ENCODE measurements around the gene NRF1.

GRCh38 chr7:129698516-129699418 lies 87.2 kb downstream of the NRF1 start:
- TF ChIP-seq CTCF (conservative IDR thresholded peaks at IDR 0.05) = no peak
- no peak for TF ChIP-seq EZH2 (IDR thresholded peaks at IDR 0.05; ENCODE audit: low read depth)

Measured in PC-9 (cell line).